GM12892 (cell line): ENCODE measurements around the gene NECTIN1.

ENCODE experiments used
- POLR2A ChIP-seq: IDR thresholded peaks from 2 replicates; pipeline ENCODE4 v1.6.1; 2011; ENCODE audit warnings: low read depth, low read length, control low read depth
- POLR2AphosphoS5 ChIP-seq: IDR thresholded peaks from 2 replicates; pipeline ENCODE4 v1.6.1; 2011; ENCODE audit warnings: low read depth, low read length, control low read depth

GRCh38 chr11:119689302-119689701 is 39.7 kb downstream of the NECTIN1 start:
- TF ChIP-seq POLR2A (no peak), POLR2AphosphoS5 (no peak)
